Testis (tissue), 3 donors: ENCODE results near the gene IGSF11. TPM values are rescaled to one million over a fixed set of nuclear protein-coding genes. Genes with fewer than 3 reads are reported as not detected.
A peak's percentile ranks its signal among the peaks of the same experiment; 100 is the strongest.

Experiments
- DNase-seq: peaks from one replicate; pipeline ENCODE4 v3.0.0-alpha.2; 2019
- H3K27ac ChIP-seq, 2 donors: fragments of 200-600 bp; sonication (generic); one replicate each; pipeline ENCODE4 v1.5.1; 2019
- H3K27me3 ChIP-seq: fragments of 200-600 bp; sonication (generic); one replicate; pipeline ENCODE4 v1.5.1; 2019
- H3K36me3 ChIP-seq: fragments of 200-600 bp; sonication (generic); one replicate; pipeline ENCODE4 v1.5.1; 2017; ENCODE audit warnings: low read depth; ENCODE audit errors: missing control alignments
- H3K4me1 ChIP-seq: fragments of 200-600 bp; sonication (generic); one replicate; pipeline ENCODE4 v1.5.1; 2019
- H3K4me3 ChIP-seq, 2 donors: fragments of 200-600 bp; sonication (generic); one replicate each; pipeline ENCODE4 v1.5.1; 2017 to 2019
- H3K9me3 ChIP-seq: fragments of 200-600 bp; sonication (generic); one replicate; pipeline ENCODE4 v1.5.1; 2017
- POLR2A ChIP-seq: fragments of 450-650 bp; IDR thresholded peaks from one replicate; pipeline ENCODE4 v1.6.1; 2017; ENCODE audit warnings: antibody characterized with exemption, mild to moderate bottlenecking, moderate library complexity
- WGBS, 2 donors: methylation state at CpG; one replicate each; pipeline ENCODE4 v1.1.5; 2018; 5-methylcytosine and 5-hydroxymethylcytosine counted together
- intact Hi-C: fragments of 100-400 bp; cut with DNase I; formaldehyde crosslinking; loops from one replicate; pipeline ENCODE4 v1.15.1; 2023; ENCODE audit warnings: low total_unique reads
- polyA plus RNA-seq: library from polyadenylated mRNA; stranded (reverse); fragments of 350-450 nt; fragmentation: Illumina TruSeq; extraction: RNeasy Lipid Tissue Mini Kit (QIAGEN cat#74804); gene quantifications from one replicate; pipeline ENCODE4 v1.2.3, GENCODE V29; 2014; ENCODE audit warnings: low read depth, low replicate concordance; ENCODE audit not compliant: insufficient read depth
- total RNA-seq, 2 donors: library from RNA; depleted of rRNA; stranded (reverse); fragments of >200 nt; gene quantifications; one replicate each; pipeline ENCODE4 v1.2.3, GENCODE V29; 2016
- TF ChIP-seq, protein P1 (sequence below), 3 experiments: fragments of 450-650 bp in 2 of 3; fragments of 200-600 bp in 1 of 3; sonication (generic) in 1 of 3; IDR thresholded peaks; one replicate each; pipeline ENCODE4 v1.5.1; 2016 to 2019; ENCODE audit warnings: antibody characterized with exemption in 3 of 3, mild to moderate bottlenecking in 2 of 3, moderate library complexity in 1 of 3

The IGSF11 gene
- total and polyA plus RNA-seq, 3 donors from 2014 or later, result 80.0 to 105 (median 99.1) TPM

DNA sequence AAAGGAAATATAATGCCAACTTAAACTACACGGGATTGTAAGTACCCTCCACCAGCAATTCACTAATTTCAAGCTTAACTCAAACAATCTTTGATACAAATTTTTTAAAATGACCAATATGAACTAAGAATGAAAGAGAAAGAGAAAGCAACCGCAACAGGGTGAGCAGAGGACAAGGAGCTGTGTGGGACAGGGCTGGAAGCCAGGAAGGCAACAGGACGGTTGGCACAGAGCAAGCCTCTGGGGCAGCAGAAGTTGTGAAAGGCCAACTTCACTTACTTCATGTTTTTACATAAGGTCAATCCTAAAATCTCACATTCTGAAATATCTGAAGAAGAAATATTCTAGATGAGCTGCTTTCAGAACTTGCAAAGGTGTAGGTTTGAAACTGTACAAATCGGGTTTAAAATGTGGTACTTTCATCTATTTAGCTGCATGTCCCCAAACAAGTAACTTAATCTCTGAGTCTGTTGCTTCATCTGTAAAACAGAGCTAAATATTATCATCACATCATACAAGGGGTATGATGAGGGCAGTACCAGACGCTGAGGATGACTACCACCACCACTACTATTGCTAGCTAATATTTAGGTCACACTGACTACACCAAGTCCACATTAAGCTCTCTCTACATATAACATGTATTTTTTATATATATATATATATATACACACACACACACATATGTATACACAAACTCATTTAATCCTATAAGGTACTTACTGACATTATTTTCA, 101.7 kb downstream of the IGSF11 start:
- intact Hi-C loops, result no loop called here
- no peaks in the 10 kb centered on the region for H3K9me3 ChIP-seq
- WGBS, 2 donors, result 62 to 70% methylated on average over 5 of the region's 5 CpGs
- no peaks in the 10 kb centered on the region for H3K36me3 ChIP-seq
- H3K4me1 ChIP-seq, result no peaks in the 10 kb centered on the region
- DNase-seq, result peak; percentile 38
- no peak for TF ChIP-seq POLR2A
- TF ChIP-seq, protein P1, sequence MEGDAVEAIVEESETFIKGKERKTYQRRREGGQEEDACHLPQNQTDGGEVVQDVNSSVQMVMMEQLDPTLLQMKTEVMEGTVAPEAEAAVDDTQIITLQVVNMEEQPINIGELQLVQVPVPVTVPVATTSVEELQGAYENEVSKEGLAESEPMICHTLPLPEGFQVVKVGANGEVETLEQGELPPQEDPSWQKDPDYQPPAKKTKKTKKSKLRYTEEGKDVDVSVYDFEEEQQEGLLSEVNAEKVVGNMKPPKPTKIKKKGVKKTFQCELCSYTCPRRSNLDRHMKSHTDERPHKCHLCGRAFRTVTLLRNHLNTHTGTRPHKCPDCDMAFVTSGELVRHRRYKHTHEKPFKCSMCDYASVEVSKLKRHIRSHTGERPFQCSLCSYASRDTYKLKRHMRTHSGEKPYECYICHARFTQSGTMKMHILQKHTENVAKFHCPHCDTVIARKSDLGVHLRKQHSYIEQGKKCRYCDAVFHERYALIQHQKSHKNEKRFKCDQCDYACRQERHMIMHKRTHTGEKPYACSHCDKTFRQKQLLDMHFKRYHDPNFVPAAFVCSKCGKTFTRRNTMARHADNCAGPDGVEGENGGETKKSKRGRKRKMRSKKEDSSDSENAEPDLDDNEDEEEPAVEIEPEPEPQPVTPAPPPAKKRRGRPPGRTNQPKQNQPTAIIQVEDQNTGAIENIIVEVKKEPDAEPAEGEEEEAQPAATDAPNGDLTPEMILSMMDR (IDR thresholded peaks at IDR 0.05), result no peak
- H3K4me3 ChIP-seq, result no peak overlapping the region
- H3K27ac ChIP-seq, result no peak overlapping the region
- no peaks in the 10 kb centered on the region for H3K27me3 ChIP-seq

GRCh38 chr3:118931996-118932395, 102.7 kb downstream of the IGSF11 start:
- DNase-seq, result no peak

GRCh38 chr3:118927449-118927848, 107.2 kb downstream of the IGSF11 start:
- Histone ChIP-seq H3K4me3 (no peak overlapping the region), H3K9me3 (no peaks in the 10 kb centered on the region), H3K27ac (no peak overlapping the region), H3K36me3 (no peaks in the 10 kb centered on the region), H3K27me3 (no peaks in the 10 kb centered on the region), H3K4me1 (no peaks in the 10 kb centered on the region)
- TF ChIP-seq POLR2A, result no peak
- TF ChIP-seq, protein P1 (IDR thresholded peaks at IDR 0.05), result no peak
- intact Hi-C loops, result no loop called here
- no peak for DNase-seq
- WGBS, 2 donors, result 88 to 89% methylated on average over 6 of the region's 6 CpGs

More at GRCh38 chr3:118931996-118932395, 102.7 kb downstream of the IGSF11 start:
- Histone ChIP-seq H3K4me3 (no peak overlapping the region), H3K36me3 (no peaks in the 10 kb centered on the region), H3K4me1 (no peaks in the 10 kb centered on the region), H3K27me3 (no peaks in the 10 kb centered on the region), H3K27ac (no peak overlapping the region), H3K9me3 (no peaks in the 10 kb centered on the region)
- intact Hi-C loops, result no loop called here
- WGBS, 2 donors, result 93 to 98% methylated on average over 2 of the region's 2 CpGs
- TF ChIP-seq, protein P1 (IDR thresholded peaks at IDR 0.05), result no peak
- no peak for TF ChIP-seq POLR2A

DNA sequence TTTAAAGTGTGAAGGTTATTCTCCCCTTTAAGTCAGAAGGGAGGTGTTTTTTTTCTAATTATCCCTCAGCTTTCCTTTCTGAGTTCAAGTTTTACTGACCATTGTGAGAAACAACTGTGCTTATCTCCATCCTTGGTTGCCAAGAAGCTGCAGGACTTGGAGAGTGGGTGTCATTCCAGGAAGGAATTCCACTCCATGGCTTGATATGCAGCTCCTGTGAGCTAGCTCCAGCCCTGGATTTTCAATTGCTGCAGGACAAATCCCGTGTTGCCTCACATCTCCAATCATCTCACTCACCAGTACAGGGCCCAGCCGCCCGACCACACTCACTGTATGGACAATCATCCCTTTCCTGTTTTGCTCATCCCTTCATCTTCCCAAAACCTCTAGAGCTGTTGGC, 122.5 kb downstream of the IGSF11 start:
- Histone ChIP-seq H3K27me3 (no peaks in the 10 kb centered on the region), H3K4me1 (no peaks in the 10 kb centered on the region), H3K9me3 (no peaks in the 10 kb centered on the region), H3K36me3 (no peaks in the 10 kb centered on the region), H3K27ac (no peak overlapping the region), H3K4me3 (no peak overlapping the region)
- TF ChIP-seq, protein P1 (IDR thresholded peaks at IDR 0.05), result no peak
- TF ChIP-seq POLR2A, result no peak
- 65 to 69% methylated on average over 3 of the region's 3 CpGs for WGBS, 2 donors
- intact Hi-C loops, result no loop called here
- no peak for DNase-seq

DNA sequence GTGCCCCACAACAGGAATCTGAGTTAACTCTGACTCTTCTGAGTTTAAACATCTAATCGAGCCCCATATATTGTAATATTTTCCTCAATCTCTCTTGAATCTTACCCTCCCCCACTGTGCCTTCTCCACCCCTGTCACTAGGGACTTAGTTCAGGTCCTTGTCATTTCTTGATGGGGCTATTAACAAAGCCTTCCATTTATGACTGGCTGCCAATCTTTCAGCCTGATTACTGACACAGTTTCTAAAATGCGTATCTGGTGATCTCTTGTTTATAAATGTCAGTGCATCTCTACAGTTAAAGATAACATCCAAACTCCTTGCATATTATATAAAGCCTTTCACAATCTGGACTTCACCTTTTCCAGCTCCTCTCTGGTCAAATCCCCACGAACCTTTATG, 124.3 kb downstream of the IGSF11 start:
- TF ChIP-seq POLR2A, result no peak
- TF ChIP-seq, protein P1 (IDR thresholded peaks at IDR 0.05), result no peak
- Histone ChIP-seq H3K9me3 (no peaks in the 10 kb centered on the region), H3K36me3 (no peaks in the 10 kb centered on the region), H3K4me1 (no peaks in the 10 kb centered on the region), H3K27me3 (no peaks in the 10 kb centered on the region), H3K4me3 (no peak overlapping the region), H3K27ac (no peak overlapping the region)
- WGBS, 2 donors, result 70 to 84% methylated on average over 3 of the region's 3 CpGs
- intact Hi-C loops, result no loop called here
- no peak for DNase-seq
